ENCODE measurements around the gene MYH11. TPM values are rescaled to one million over a fixed set of nuclear protein-coding genes. Genes with fewer than 3 reads are reported as not detected.

The MYH11 gene
- total RNA-seq, 2 donors from 2014 or later = 0.09 to 0.29 TPM

GRCh38 chr16:15866451-15866850 is 9.6 kb upstream of the MYH11 start:
- Mint-ChIP-seq H3K27me3 (ENCODE audit: insufficient read depth) (peaks cover 6% of the 10 kb centered on the region), H3K27ac (no peak overlapping the region), H3K4me1 (no peaks in the 10 kb centered on the region), H3K36me3 (ENCODE audit: low read depth) (peaks cover 25% of the 10 kb centered on the region), H3K9me3 (no peaks in the 10 kb centered on the region), H3K4me3 (no peak overlapping the region)
- WGBS, 2 experiments (ENCODE audit: insufficient coverage in 1 of 2, insufficient read length in 1 of 2) = 92% methylated on average over 4 of the region's 5 CpGs; no CpG with 5 or more reads in 1 of the 2 experiments
- Histone ChIP-seq H3K27me3 (ENCODE audit: control insufficient read depth, insufficient read depth, low read length, poor library complexity, severe bottlenecking) (no peaks in the 10 kb centered on the region), H3K36me3 (ENCODE audit: control insufficient read depth, insufficient read depth, low read length) (peaks cover 47% of the 10 kb centered on the region), H3K4me3 (ENCODE audit: low read length) (no peak overlapping the region), H3K9me3 (ENCODE audit: control insufficient read depth, low read length) (no peaks in the 10 kb centered on the region), H3K27ac (ENCODE audit: low read depth, low read length) (no peak overlapping the region), H3K9ac (ENCODE audit: extremely low read depth, low read length, poor library complexity, severe bottlenecking) (no peak overlapping the region), H3K4me1 (ENCODE audit: control insufficient read depth, insufficient read depth, low read length) (no peaks in the 10 kb centered on the region)
- no peak for DNase-seq
- peak; percentile 24 for TF ChIP-seq CTCF (conservative IDR thresholded peaks at IDR 0.05)

- DNase-seq = no peak
- no peaks in the 10 kb centered on the region for H3K4me1 Mint-ChIP-seq
- no peaks in the 10 kb centered on the region for H3K9me3 ChIP-seq (ENCODE audit: control insufficient read depth, low read length)
- H3K27ac Mint-ChIP-seq = no peak overlapping the region
- H3K4me1 ChIP-seq (ENCODE audit: control insufficient read depth, insufficient read depth, low read length) = no peaks in the 10 kb centered on the region
- peaks cover 25% of the 10 kb centered on the region for H3K36me3 Mint-ChIP-seq (ENCODE audit: low read depth)
- no peak overlapping the region for H3K4me3 Mint-ChIP-seq
- H3K27me3 Mint-ChIP-seq (ENCODE audit: insufficient read depth) = peaks cover 6% of the 10 kb centered on the region
- WGBS, 2 experiments (ENCODE audit: insufficient coverage in 1 of 2, insufficient read length in 1 of 2) = 92 to 97% methylated on average over 5 to 7 of the region's 7 CpGs
- H3K36me3 ChIP-seq (ENCODE audit: control insufficient read depth, insufficient read depth, low read length) = peaks cover 44% of the 10 kb centered on the region
- H3K4me3 ChIP-seq (ENCODE audit: low read length) = no peak overlapping the region
- no peak overlapping the region for H3K27ac ChIP-seq (ENCODE audit: low read depth, low read length)
- no peaks in the 10 kb centered on the region for H3K9me3 Mint-ChIP-seq
- TF ChIP-seq CTCF (conservative IDR thresholded peaks at IDR 0.05) = no peak
- H3K27me3 ChIP-seq (ENCODE audit: control insufficient read depth, insufficient read depth, low read length, poor library complexity, severe bottlenecking) = no peaks in the 10 kb centered on the region
- no peak overlapping the region for H3K9ac ChIP-seq (ENCODE audit: extremely low read depth, low read length, poor library complexity, severe bottlenecking)
Observed at GRCh38 chr16:15865742-15866141, 8.9 kb upstream of the MYH11 start.

GRCh38 chr16:15864939-15865338 is 8.1 kb upstream of the MYH11 start:
- Histone ChIP-seq H3K27ac (ENCODE audit: low read depth, low read length) (no peak overlapping the region), H3K9ac (ENCODE audit: extremely low read depth, low read length, poor library complexity, severe bottlenecking) (no peak overlapping the region), H3K27me3 (ENCODE audit: control insufficient read depth, insufficient read depth, low read length, poor library complexity, severe bottlenecking) (no peaks in the 10 kb centered on the region), H3K36me3 (ENCODE audit: control insufficient read depth, insufficient read depth, low read length) (peaks cover 37% of the 10 kb centered on the region), H3K9me3 (ENCODE audit: control insufficient read depth, low read length) (no peaks in the 10 kb centered on the region), H3K4me1 (ENCODE audit: control insufficient read depth, insufficient read depth, low read length) (no peaks in the 10 kb centered on the region), H3K4me3 (ENCODE audit: low read length) (no peak overlapping the region)
- Mint-ChIP-seq H3K4me1 (no peaks in the 10 kb centered on the region), H3K27me3 (ENCODE audit: insufficient read depth) (peaks cover 9% of the 10 kb centered on the region), H3K9me3 (no peaks in the 10 kb centered on the region), H3K36me3 (ENCODE audit: low read depth) (peaks cover 20% of the 10 kb centered on the region), H3K27ac (no peak overlapping the region), H3K4me3 (no peak overlapping the region)
- no peak for TF ChIP-seq CTCF (conservative IDR thresholded peaks at IDR 0.05)
- no peak for DNase-seq
- 92 to 100% methylated on average over 3 to 5 of the region's 5 CpGs for WGBS, 2 experiments (ENCODE audit: insufficient coverage in 1 of 2, insufficient read length in 1 of 2)
